ENCODE data around the gene RTRAF. TPM values are rescaled to one million over a fixed set of nuclear protein-coding genes. Genes with fewer than 3 reads are reported as not detected.

RTRAF gene
- total and polyA plus RNA-seq, 4 donors, result 21.6 to 119 (median 66.6) TPM

DNA sequence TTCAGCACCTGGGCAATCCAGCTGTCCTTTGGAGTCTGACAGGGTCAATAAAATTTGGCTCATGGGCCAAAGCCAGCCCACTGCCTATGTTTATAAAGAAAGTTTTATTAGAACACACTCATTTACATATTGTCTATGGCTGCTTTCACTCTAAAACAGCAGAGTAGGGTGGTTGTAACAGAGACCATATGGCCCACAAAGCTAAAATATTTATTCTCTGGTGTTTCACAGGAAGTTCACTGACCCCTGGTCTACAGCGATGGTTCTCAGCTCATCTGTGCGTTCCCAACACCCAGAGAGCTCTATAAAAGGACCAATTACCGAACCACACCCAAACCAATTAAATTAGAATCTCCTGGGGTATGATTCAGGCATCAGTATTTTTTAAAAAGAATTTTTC lies 37.7 kb upstream of the RTRAF start:
- Histone ChIP-seq H3K4me3 (ENCODE audit: low read depth in 1 of 3, low read length in 3 of 3) (no peak overlapping the region), H3K9ac (ENCODE audit: low read depth in 1 of 2, low read length in 2 of 2) (no peak overlapping the region), H3K27me3 (ENCODE audit: control insufficient read depth in 4 of 4, insufficient read depth in 4 of 4, low read length in 3 of 4) (no peaks in the 10 kb centered on the region), H3K4me1 (ENCODE audit: control insufficient read depth in 4 of 4, insufficient read depth in 4 of 4, low read length in 3 of 4) (no peaks in the 10 kb centered on the region), H3K9me3 (ENCODE audit: control insufficient read depth in 4 of 4, low read length in 3 of 4) (peaks cover 0 to 7% (median 2%) of the 10 kb centered on the region in 4 donors), H3K27ac (ENCODE audit: low read depth in 1 of 2, low read length in 2 of 2) (no peak overlapping the region), H3K36me3 (ENCODE audit: control insufficient read depth in 4 of 4, insufficient read depth in 3 of 4, low read depth in 1 of 4, low read length in 3 of 4) (peaks cover 0 to 2% (median 0%) of the 10 kb centered on the region in 4 donors)
- DNase-seq (ENCODE audit: low spot score), result no peak
- no peak for TF ChIP-seq NR2F2 (IDR thresholded peaks at IDR 0.05)
- no peak for TF ChIP-seq FOXA2 (IDR thresholded peaks at IDR 0.05)
- WGBS, result 44% methylated on average over 3 of the region's 3 CpGs

DNA sequence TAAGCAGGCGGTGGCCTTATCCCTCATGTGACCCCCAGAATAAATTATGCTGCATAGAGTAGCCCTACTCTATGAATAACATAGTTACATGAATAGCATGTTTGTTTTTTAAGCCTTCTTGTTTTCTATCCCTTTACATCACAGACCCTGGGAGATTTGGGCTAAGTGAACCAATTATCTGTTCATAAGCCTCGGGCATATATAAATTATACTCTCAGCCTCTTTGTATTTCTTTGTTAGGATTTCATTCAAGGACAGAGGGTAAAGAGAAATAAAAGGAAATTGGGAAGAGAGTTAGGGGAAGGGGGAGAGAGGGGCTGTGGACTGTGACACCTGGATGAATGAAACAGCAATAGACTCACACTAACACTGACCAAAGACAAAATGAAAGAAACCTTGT lies 35.3 kb upstream of the RTRAF start:
- no peaks in the 10 kb centered on the region for H3K27me3 ChIP-seq (ENCODE audit: control insufficient read depth in 4 of 4, insufficient read depth in 4 of 4, low read length in 3 of 4)
- H3K9me3 ChIP-seq (ENCODE audit: control insufficient read depth in 4 of 4, low read length in 3 of 4), result peaks cover 0 to 11% (median 4%) of the 10 kb centered on the region in 4 donors
- no peak for DNase-seq (ENCODE audit: low spot score)
- H3K36me3 ChIP-seq (ENCODE audit: control insufficient read depth in 4 of 4, insufficient read depth in 3 of 4, low read depth in 1 of 4, low read length in 3 of 4), result peaks cover 0 to 3% (median under 1%) of the 10 kb centered on the region in 4 donors
- H3K27ac ChIP-seq (ENCODE audit: low read depth in 1 of 2, low read length in 2 of 2), result no peak overlapping the region
- 81% methylated on average over 2 of the region's 2 CpGs for WGBS
- H3K4me1 ChIP-seq (ENCODE audit: control insufficient read depth in 4 of 4, insufficient read depth in 4 of 4, low read length in 3 of 4), result no peaks in the 10 kb centered on the region
- TF ChIP-seq, protein P1, sequence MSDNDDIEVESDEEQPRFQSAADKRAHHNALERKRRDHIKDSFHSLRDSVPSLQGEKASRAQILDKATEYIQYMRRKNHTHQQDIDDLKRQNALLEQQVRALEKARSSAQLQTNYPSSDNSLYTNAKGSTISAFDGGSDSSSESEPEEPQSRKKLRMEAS (IDR thresholded peaks at IDR 0.05), result no peak
- no peak for TF ChIP-seq JUND (IDR thresholded peaks at IDR 0.05)
- H3K4me3 ChIP-seq (ENCODE audit: low read depth in 1 of 3, low read length in 3 of 3), result no peak overlapping the region
- H3K9ac ChIP-seq (ENCODE audit: low read depth in 1 of 2, low read length in 2 of 2), result no peak overlapping the region

DNA sequence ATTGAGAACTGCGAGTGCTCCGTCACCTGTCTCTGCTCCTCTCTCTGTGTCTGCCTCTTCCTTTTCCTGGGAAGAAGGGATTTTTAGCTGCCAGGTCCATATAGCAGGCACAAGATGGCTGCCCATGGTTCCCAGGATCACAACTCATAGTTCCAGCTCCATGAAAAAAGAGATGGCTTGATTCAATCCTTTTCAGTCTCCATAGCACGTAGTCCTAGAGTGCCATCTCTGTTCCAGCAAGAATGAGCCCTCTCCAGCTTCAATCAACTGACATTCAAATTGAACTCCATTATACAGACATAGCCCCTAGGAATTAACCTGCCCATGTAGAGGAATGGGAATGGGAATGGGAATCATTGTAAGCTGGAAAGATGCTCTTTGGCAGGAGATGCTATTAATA lies 34.7 kb upstream of the RTRAF start:
- no peak overlapping the region for H3K27ac ChIP-seq (ENCODE audit: low read depth in 1 of 2, low read length in 2 of 2)
- TF ChIP-seq FOXA1 (IDR thresholded peaks at IDR 0.05) (no peak), NR2F2 (IDR thresholded peaks at IDR 0.05) (no peak), JUND (IDR thresholded peaks at IDR 0.05) (no peak), RXRA (IDR thresholded peaks at IDR 0.05) (no peak), HNF4A (conservative IDR thresholded peaks at IDR 0.05) (no peak)
- TF ChIP-seq, protein P2, sequence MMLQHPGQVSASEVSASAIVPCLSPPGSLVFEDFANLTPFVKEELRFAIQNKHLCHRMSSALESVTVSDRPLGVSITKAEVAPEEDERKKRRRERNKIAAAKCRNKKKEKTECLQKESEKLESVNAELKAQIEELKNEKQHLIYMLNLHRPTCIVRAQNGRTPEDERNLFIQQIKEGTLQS (IDR thresholded peaks at IDR 0.05), result no peak
- DNase-seq (ENCODE audit: low spot score), result no peak
- WGBS, result 87% methylated on average over 3 of the region's 3 CpGs
- H3K4me3 ChIP-seq (ENCODE audit: low read depth in 1 of 3, low read length in 3 of 3), result no peak overlapping the region
- no peak overlapping the region for H3K9ac ChIP-seq (ENCODE audit: low read depth in 1 of 2, low read length in 2 of 2)
- H3K36me3 ChIP-seq (ENCODE audit: control insufficient read depth in 4 of 4, insufficient read depth in 3 of 4, low read depth in 1 of 4, low read length in 3 of 4), result peaks cover 0 to 3% (median under 1%) of the 10 kb centered on the region in 4 donors
- H3K27me3 ChIP-seq (ENCODE audit: control insufficient read depth in 4 of 4, insufficient read depth in 4 of 4, low read length in 3 of 4), result no peaks in the 10 kb centered on the region
- H3K9me3 ChIP-seq (ENCODE audit: control insufficient read depth in 4 of 4, low read length in 3 of 4), result peaks cover 0 to 15% (median 7%) of the 10 kb centered on the region in 4 donors
- H3K4me1 ChIP-seq (ENCODE audit: control insufficient read depth in 4 of 4, insufficient read depth in 4 of 4, low read length in 3 of 4), result no peaks in the 10 kb centered on the region

DNA sequence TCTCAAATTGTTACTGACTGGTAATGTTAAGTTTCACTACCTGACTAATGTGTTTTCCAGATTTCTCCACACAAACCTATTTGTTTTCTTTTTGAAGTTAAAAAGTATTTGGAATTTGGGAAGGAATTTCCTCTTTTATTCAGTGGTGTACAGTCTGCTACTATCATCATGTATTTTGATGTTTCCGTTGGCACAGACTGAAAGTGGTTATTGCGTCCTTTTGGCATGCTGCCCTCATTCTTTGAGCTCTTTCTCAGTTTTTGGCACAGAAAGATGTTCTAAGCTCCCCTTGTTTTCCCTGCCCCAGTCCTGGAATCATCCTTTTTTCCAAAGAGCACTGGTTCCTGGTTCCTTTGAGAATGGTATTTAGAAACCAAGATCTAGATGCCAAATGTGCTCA lies 31.4 kb upstream of the RTRAF start:
- no peak for TF ChIP-seq RAD21 (IDR thresholded peaks at IDR 0.05)
- TF ChIP-seq, protein P3, sequence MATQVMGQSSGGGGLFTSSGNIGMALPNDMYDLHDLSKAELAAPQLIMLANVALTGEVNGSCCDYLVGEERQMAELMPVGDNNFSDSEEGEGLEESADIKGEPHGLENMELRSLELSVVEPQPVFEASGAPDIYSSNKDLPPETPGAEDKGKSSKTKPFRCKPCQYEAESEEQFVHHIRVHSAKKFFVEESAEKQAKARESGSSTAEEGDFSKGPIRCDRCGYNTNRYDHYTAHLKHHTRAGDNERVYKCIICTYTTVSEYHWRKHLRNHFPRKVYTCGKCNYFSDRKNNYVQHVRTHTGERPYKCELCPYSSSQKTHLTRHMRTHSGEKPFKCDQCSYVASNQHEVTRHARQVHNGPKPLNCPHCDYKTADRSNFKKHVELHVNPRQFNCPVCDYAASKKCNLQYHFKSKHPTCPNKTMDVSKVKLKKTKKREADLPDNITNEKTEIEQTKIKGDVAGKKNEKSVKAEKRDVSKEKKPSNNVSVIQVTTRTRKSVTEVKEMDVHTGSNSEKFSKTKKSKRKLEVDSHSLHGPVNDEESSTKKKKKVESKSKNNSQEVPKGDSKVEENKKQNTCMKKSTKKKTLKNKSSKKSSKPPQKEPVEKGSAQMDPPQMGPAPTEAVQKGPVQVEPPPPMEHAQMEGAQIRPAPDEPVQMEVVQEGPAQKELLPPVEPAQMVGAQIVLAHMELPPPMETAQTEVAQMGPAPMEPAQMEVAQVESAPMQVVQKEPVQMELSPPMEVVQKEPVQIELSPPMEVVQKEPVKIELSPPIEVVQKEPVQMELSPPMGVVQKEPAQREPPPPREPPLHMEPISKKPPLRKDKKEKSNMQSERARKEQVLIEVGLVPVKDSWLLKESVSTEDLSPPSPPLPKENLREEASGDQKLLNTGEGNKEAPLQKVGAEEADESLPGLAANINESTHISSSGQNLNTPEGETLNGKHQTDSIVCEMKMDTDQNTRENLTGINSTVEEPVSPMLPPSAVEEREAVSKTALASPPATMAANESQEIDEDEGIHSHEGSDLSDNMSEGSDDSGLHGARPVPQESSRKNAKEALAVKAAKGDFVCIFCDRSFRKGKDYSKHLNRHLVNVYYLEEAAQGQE (IDR thresholded peaks at IDR 0.05), result no peak
- no peak for TF ChIP-seq RXRA (IDR thresholded peaks at IDR 0.05)
- no peak for TF ChIP-seq EGR1 (IDR thresholded peaks at IDR 0.05; ENCODE audit: low read depth in 2 of 2)
- no peak for TF ChIP-seq FOXA2 (IDR thresholded peaks at IDR 0.05)
- TF ChIP-seq GABPA (IDR thresholded peaks at IDR 0.05 in 1 of 2, conservative IDR thresholded peaks at IDR 0.05 in 1 of 2), result no peak
- TF ChIP-seq, protein P1 (IDR thresholded peaks at IDR 0.05), result no peak
- no peak for TF ChIP-seq JUND (IDR thresholded peaks at IDR 0.05)
- TF ChIP-seq YY1 (IDR thresholded peaks at IDR 0.05), result no peak
- no peak overlapping the region for H3K4me3 ChIP-seq (ENCODE audit: low read depth in 1 of 3, low read length in 3 of 3)
- no peaks in the 10 kb centered on the region for H3K4me1 ChIP-seq (ENCODE audit: control insufficient read depth in 4 of 4, insufficient read depth in 4 of 4, low read length in 3 of 4)
- H3K9me3 ChIP-seq (ENCODE audit: control insufficient read depth in 4 of 4, low read length in 3 of 4), result peaks cover 0 to 15% (median 11%) of the 10 kb centered on the region in 4 donors
- H3K36me3 ChIP-seq (ENCODE audit: control insufficient read depth in 4 of 4, insufficient read depth in 3 of 4, low read depth in 1 of 4, low read length in 3 of 4), result peaks cover 0 to 3% (median 0%) of the 10 kb centered on the region in 4 donors
- WGBS, result 61% methylated on average over 2 of the region's 2 CpGs
- H3K27ac ChIP-seq (ENCODE audit: low read depth in 1 of 2, low read length in 2 of 2), result no peak overlapping the region
- DNase-seq (ENCODE audit: low spot score), result no peak
- no peak overlapping the region for H3K9ac ChIP-seq (ENCODE audit: low read depth in 1 of 2, low read length in 2 of 2)
- H3K27me3 ChIP-seq (ENCODE audit: control insufficient read depth in 4 of 4, insufficient read depth in 4 of 4, low read length in 3 of 4), result no peaks in the 10 kb centered on the region
